CD4-positive, alpha-beta T cell treated with Interleukin-1 beta for 1 hour (primary cell): ENCODE results near the gene RPL14.
"Not testable (repeated sequence)": the region's sequence is repeated elsewhere in the genome, so short reads cannot be mapped to it uniquely, and the experiment has no call there.

Experiments
- DNase-seq, 2 donors: peaks; one replicate each; pipeline ENCODE4 v3.0.0-alpha.2; 2020 to 2022

The RPL14 gene

DNA sequence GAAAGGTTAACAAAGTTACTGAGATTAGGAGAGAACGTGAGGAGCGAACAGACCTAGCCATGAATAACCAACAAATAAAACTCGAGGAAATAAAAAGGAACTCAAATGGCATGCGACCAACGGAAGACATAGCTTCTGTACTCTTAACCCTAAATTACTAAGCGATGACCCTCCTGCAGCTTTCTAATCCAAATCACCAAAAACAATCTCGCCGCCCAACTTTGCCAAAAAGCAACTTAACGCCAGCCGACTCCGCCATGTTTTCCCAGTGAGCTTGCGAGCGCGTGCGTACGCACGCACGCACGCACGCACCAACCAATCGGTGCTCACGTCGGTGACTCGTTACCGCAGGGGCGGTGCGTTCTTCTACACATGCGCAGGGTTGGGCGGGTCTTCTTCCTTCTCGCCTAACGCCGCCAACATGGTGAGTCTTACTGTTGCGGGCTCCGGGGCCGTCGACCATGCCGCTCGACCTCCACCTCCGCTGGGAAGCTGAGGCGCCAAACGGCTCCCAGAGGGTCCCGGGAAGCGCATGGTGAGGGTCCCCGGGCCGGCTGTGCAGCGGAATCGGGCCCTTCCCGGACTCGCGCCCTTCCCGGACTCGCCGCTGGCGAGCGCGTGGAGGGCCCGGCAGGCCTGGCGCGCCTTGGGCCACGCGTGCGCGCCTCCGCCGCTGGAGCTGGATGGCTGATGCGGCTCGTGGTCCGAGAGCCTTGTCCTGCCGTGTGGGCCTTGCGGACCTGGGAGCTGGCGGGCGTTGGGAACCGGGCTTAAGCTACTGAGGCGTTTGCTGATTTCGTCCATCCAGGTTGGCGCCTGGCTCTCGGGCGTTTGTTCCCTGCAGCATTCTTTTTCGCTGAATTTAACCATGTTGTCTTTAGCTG, at the start of gene RPL14:
Gene RPL14, plus strand, starts transcription at position 400 of the 884 bp plus-strand sequence. Its CDS starts 133 bp downstream, at position 533.
- DNase-seq, result peak; percentile 94

DNA sequence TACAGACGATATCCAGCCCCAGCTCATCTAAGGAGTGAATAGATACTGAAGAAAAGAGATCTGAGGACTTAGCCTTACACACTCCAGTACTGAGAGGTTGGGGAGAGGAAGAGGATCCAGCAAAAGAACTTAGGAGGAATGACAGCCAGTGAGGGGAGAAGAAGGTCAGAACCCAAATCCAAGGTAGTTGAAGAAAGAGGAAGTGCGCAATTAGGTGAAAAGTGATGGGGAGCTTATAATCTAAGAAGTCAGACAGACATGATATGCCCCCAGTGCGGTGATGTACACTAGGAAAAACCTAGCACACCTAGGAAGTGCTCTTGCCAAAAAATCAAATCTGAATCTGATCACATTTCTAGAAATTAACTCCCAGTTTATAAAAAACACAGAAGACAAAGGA, 49.5 kb upstream of the RPL14 start:
- no peak for DNase-seq

DNA sequence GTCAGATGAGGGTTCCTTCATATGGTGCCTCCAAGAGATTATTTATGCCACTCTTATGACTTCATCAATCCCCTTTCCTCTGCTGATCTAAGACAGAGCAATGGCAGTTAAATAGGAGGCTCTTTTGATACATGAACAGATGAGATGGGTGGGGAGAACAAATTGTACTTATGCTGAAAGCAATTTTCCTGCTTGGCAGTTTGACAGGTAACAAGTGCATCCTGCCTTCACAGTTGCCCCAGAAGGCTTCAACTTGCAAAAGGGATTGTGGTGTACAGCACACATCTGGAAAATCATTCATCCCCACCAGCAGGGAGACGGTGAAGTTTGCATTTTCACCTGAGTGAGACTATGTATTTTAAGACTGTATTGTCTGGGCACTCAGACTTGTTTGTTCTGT, 42.9 kb upstream of the RPL14 start:
- DNase-seq, result no peak

DNA sequence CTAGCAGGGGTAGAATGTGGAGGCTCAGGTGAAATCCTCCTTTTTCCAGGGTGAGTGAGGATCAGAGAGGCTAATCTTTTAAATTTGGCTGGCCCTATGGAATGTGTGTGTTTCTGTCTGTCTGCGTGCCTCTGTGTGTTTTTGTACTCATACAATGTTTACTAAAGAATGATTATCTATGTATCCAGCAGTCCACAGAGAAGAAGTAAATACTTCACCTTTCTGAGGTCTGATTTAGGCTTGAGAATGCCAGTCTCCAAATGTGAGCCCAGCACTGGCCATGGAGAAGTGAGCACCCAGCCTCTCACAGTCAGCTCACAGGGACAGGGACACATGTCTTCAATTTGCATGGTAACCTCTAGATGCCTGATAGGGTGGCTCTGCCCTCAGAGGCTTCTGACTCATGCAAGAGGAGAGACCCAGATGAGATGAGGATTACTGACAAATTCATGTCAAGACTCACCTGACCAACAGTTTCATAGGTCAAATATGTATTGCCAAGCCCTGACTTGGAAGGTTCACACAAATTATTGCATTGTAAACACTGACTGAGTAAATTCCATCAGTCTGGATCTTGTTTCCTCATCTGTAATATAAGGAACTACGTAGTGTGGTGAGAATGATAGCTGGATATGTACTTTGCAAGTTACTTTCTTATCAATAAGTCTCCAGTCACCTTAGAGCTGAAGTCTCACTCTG, 39.1 kb upstream of the RPL14 start:
- DNase-seq, result no peak

DNA sequence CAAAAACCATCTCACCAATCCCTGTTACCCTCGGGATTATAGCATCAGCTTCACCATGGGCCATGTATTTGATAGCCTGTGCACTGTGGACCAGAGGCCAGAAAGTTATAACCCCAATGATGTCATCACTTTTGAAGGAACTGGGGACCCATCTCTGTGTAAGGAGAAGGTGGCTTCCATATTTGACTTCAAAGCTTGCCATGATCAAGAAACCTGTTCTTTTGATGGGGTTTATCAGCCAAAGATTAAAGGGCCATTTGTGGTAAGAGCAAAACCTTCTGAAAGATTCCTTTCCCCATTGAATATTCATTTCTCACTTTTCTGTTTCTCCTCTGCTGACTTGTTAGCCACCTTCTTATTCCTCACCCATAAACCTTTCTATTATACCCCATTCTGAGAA, 34.3 kb upstream of the RPL14 start:
- DNase-seq, result no peak

DNA sequence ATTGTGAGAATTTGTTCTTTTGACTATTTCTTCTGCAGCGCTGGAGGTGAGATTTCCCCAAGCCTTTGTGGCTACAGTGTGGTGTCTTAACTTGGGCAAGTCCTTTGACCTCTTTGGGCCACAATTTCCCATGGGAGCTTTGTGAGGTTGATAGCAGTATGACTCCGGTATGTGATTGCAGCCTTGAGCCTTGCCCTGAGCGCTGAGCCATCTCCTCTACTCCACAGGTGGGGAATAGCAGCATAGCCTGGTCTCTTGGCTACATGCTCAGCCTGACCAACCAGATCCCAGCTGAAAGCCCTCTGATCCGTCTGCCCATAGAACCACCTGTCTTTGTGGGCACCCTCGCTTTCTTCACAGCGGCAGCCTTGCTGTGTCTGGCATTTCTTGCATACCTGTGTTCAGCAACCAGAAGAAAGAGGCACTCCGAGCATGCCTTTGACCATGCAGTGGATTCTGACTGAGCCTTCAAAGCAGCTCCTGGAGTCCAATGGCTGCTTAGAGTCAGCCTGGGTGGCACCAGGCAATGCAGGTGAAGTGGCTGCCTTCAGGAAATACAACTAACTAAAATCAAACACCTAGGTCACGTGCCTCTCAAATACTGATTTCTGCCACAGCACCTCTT, 30.0 kb upstream of the RPL14 start:
- DNase-seq, result no peak

DNA sequence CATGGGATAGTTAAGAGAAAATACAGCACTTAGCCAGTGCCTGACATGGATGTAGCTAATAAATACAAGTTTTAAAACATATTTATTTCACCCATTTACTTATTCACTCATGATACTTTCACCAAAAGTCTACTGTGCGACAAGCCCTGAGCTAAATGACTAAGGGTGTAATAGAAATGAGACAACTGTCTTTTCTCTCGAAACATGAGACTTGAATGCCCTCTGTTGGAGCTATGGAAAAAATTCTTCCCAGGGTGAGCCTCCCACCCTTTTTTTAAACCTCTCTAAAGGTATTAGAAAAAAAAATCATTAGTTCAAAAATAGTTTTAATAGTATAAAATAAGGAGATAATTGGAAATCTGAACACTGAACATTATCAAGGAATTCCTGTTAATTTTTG, 24.3 kb upstream of the RPL14 start:
- DNase-seq, result no peak

DNA sequence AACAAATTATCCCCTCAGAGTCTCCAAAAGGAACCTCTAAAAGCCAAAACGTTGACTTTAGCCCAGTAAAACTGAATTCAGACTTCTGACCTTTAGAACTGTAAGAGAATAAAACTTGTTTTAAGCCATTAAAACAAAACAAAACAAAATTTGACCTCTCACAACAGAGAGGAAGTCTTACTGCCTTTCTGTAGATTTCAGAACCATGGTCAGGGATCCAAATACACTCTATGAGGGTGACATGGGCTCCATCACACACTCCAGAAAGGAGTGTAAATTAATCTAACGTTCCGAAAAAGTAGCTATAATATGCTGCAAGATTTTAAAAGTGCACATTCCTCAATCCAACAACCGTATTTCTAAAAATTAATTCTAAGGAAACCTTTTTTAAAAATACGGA, 19.2 kb upstream of the RPL14 start:
- no peak for DNase-seq

DNA sequence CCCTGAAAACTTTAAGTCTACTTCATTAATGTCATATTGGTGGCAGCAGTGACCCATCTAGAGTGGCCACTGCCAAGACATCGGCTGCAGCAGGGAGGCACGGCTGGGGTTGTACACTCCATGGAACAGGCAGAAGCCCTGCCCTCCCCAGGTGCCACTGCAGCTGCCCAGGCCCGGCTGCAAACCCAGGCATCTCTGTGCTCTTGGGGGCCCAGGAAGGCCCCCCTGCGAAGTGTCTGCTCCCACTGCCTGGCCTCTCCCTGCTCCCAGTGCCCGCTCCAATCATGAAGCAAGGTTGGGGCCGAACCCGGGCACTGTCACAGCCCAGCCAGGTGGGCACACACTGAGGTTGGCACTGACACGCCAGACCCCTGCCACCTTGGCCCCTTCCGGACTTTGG, 12.1 kb upstream of the RPL14 start:
- DNase-seq, result no peak

DNA sequence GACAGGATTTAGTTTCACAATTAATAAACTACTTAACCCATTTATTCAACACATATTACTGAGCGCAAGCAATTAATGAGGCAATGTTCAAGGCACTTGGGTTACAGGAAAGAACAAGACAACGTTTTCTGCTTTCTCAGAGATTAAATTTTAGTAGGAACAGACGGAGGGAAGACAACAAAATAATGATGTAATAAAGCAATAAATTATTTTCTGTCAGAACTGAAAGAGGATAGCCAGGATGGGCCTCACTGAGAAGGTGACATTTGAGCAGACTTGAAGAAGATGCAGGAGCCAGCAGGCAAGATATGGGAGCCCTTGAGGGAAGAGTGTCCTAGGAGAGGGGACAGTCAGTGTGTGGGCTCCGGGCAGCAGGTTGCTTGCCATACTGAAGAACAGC, 11.3 kb upstream of the RPL14 start:
- no peak for DNase-seq

DNA sequence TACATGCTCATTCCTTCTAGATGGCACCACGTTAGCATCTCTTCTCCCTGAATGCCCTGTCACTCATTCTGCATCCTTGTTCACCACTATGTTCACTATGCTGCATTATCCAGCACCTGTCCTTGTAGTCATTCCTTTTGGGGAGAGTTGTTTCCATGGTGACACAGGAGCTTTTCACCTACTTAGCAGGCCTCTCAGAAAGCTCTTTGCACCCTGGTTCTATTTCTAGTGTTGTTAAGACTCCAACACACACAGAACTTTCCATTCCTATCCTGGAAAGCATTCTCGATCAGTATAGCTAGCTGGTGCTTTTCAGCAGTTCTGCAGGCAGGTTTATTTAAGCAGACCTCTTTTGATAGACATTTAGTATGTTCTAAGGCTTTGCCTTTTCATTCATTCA, 6.7 kb upstream of the RPL14 start:
- no peak for DNase-seq

DNA sequence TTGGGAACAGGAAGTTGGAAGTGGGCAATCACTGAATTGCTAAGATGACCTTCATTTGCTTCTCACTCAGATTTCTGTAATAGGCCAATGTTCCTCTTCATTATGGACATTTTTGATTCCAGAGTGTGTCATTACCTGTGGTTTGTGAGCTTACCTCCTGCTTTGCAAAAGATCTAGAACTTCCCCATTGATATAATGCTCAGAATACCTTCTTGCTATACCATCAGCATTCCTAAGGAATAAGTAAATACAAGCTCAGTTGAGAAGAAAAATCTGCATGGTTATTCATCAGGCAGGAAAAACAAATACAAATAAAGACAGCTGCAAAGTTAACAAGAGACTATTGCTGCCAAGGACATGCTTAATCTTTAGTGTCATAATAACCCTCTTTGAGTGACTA, 5.6 kb upstream of the RPL14 start:
- DNase-seq, result no peak

DNA sequence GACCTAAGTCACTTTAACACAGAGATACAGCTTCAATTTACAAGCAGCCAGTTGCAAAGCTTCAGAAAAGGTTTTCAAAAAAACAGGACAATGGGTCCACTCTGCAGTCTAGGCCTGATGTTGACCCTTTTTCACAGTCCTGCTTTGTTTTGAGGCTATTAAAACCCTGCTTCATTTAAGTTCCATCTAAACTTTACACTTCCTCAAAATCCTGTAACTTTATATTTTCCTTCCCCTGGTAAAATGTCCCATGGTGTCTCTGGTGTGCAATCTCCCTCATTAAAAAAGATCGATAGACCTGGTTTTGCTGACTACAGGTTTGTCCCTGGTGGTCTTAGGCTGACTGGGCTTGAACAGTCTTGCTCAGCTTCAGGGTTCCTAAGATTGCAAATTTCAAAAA, 5.1 kb upstream of the RPL14 start:
- no peak for DNase-seq

DNA sequence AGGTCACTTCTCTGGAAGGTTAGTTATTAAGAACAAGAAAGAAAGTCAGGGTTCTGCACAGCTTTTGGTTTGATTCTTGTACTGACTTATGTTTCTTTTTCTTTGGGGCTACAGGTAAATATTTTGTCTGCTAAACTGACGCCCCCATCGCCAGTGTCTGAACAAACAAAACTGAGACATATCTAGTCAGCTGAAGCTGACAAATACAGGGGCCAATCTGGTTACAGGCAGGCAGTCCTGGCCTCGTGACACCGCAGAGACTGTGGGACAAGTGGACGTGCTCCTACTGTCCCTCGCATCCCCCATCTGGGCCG, 4.6 kb upstream of the RPL14 start:
- no peak for DNase-seq

DNA sequence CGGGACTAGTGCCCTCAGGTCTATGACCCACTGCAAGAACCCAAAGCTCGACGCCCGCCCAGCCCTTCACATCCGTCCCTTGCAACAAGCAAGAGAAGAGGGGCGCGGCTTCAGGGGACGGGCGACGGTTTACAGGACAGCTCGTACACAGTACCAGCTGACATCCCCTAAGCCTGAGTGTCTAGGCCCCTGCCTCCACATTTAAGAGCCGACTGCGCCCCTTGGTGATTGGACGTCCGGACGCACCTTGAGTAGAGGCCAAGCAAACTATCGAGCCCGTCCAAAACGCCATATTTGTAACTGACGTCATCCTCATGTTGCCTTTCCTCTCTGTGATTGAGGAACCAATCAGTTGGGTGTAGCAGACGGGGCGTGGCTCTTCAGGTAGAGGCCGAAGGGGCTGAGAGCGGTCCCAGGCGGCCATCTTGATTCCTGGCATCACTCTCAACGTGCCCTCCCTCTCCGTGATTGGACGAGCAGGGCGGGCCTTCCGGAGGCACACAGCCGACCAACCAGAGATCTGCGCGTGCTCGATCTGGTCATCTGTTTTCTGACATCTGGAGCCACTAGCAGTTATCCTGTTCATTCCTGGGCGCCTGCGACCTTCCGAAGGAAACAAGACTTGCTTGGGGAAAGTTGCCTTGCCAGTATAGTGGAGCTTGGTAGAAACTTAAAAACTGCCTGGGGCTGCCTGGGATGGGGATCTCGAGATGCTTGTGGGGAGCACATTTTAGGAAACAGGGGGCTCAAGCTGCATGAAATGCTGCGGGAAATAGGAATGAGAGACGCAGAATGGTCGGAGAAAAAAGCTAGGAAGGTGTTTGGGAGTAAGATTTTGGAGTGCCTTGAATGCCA, 4.0 kb upstream of the RPL14 start:
- peak; percentile 97 to 98 for DNase-seq

DNA sequence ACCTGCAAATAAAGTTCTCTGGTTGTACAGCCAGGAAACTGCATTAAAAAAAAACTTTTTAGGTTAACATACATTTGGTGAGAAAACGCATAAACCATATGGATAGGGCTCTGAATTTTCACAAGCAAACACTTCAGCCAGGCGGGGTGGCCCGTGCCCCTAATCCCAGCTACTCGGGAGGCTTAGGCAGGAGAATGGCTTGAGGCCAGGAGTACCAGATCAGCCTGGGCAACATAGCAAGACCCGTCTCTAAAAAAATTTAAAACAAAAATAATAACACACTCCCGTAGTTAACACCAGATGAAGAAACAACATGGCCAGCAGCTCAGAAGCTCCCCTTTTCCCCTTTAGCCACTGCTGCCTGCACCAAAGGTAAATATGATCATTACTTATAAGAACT, 3.2 kb upstream of the RPL14 start:
- DNase-seq, result no peak

DNA sequence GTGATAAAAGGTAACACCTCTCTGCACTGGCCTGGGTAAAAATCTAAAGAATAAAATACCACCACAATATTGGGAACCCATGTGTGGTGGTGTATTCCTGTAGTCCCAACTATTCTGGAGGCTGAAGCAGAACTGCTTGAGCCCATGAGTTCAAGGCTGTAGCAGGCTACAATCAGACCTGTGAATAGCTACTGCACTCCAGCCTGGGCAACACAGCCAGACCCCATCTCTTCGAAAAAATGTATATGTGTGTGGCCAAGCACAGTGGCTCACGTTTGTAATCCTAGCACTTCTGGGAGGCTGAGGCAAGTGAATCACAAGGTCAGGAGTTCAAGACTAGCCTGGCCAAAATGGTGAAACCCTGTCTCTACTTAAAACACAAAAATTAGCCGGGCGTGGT, 1.8 kb upstream of the RPL14 start:
- DNase-seq, result no peak

DNA sequence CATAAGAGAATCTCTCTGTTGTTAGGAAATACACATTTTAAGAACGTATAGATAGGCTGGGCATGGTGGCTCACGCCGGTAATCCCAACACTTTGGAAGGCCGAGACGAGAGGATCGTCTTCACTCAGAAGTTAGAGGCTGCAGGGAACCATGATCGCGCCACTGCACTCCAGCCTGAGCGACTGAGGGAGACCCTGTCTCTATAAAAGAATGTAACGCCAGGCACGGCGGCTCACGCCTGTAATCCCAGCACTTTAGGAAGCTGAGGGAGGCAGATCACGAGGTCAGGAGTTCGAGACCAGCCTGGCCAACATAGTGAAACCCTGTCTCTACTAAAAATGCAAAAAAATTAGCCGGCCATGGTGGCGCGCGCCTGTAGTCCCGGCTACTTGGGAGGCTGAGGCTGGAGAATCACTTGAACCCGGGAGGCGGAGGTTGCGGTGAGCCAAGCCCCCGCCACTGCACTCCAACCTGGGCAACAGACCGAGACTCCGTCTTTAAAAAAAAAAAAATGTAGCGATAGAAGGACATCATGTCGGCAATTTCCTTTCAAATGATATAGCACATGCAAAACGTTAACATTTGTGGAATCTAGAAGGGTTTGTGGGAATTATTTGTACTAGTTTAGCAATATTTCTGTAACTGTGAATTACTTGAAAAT, 730 bp upstream of the RPL14 start:
- no peak for DNase-seq

DNA sequence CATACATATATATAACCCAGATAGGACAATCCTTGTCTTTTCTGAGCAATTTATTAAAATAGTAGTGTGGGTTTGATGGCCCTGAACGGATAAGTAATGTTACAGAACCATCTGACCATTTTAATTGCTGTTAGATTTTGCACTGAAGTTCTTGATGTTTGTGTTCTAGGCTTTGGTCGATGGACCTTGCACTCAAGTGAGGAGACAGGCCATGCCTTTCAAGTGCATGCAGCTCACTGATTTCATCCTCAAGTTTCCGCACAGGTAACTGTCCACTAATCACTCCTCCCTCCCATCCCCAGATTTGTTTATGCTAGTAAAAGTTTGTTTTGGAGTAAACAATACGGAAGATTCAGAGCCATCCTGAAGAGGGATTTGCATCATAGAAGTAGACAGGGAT, 1.3 kb downstream of the RPL14 start:
- DNase-seq, result no peak

DNA sequence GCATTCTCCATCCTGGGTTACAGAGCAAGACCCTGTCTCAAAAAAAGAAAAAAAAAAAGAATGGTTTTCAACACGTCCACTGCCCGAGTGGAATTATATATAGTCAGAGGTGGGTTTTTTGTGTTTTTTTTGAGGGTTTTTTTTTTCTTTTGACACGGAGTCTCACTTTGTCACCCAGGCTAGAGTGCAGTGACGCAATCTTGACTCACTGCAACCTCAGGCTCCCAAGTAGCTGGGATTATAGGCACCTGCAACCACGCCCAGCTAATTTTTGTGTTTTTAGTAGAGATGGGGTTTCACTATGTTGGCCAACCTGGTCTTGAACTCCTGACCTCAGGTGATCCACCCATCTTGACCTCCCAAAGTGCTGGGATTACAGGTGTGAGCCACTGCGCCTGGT, 3.3 kb downstream of the RPL14 start:
- DNase-seq, result not testable (repeated sequence)

DNA sequence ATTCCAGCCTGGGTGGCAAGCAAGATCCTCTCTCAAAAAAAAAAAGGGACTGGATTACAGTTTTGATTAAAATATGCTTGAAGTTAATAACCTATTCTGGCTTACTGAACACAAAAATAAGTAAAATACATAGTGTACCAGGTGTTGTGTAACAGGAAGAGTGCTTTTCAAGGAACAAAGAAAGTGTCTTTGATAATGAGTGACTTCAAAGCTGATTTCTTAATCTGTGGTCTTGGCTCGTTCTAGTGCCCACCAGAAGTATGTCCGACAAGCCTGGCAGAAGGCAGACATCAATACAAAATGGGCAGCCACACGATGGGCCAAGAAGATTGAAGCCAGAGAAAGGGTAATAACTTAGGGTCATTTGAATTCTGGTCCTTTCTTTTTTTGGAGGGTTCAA, 4.0 kb downstream of the RPL14 start:
- no peak for DNase-seq

DNA sequence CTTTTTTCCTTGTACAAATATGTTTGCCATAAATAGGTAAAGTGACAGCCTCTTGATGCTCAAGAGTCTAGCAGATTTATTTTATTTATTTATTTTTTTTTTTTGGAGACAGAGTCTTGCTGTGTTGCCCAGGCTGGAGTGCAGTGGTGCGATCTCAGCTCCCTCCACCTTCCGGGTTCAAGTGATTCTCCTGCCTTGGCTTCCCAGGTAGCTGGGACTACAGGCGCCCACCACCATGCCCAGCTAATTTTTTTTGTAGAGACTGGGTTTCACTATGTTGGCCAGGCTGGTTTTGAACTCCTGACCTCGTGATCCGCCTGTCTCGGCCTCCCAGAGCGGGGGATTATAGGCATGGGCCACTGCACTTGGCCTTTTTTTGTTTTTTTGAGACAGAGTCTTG, 5.7 kb downstream of the RPL14 start:
- not testable (repeated sequence) for DNase-seq

DNA sequence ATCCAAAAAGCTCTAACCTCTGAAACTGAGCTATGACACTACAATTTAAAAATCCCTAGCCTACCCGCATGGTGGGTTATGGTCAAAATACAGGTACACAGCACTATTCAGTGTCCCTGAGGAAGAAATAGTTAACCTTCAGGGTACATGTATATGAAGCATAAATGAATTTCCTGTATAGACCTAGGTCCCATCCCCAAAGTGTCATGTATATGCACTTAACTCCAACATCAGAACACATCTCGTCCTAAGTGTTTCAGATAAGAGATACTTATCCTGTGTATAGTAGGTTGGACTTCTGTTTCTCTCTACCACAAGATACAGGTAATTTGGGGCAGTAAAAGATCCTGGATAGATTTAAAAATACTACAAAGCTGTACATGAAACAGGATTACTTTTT, 6.4 kb downstream of the RPL14 start:
- no peak for DNase-seq
